GM13977 (cell line): ENCODE measurements around the gene LMO1.
A peak's percentile ranks its signal among the peaks of the same experiment; 100 is the strongest.

ENCODE experiments used
- DNase-seq: peaks from one replicate; pipeline ENCODE4 v3.0.0; 2012; ENCODE audit warnings: low spot score
- CTCF ChIP-seq: IDR thresholded peaks from 2 replicates; pipeline ENCODE4 v1.5.1; 2012; ENCODE audit warnings: mild to moderate bottlenecking, control low read depth; ENCODE audit not compliant: insufficient read depth; ENCODE audit errors: extremely low read depth, missing control alignments
- in situ Hi-C: fragments of 300-500 bp; cut with MboI; formaldehyde crosslinking; loops from one replicate; pipeline ENCODE4 v1.12.0; 2022; ENCODE audit warnings: low sequenced_read_pairs, low pct_unique_long_range_greater_than_20kb, mixed read lengths, inconsistent platforms; ENCODE audit not compliant: unreplicated experiment

LMO1 gene

GRCh38 chr11:8213376-8213775 lies 50.3 kb downstream of the LMO1 start:
- TF ChIP-seq CTCF, result no peak
- in situ Hi-C loops, result no loop called here
- DNase-seq, result no peak

- TF ChIP-seq CTCF, result peak; percentile 76
- DNase-seq, result no peak
- in situ Hi-C loops, result no loop called here
Measured at GRCh38 chr11:8209208-8209807, 54.4 kb downstream of the LMO1 start.

GRCh38 chr11:8207080-8208000 lies 56.3 kb downstream of the LMO1 start:
- no peak for TF ChIP-seq CTCF
- in situ Hi-C loops, result no loop called here
- DNase-seq, result no peak

GRCh38 chr11:8206251-8207079 lies 57.2 kb downstream of the LMO1 start:
- TF ChIP-seq CTCF, result no peak
- in situ Hi-C loops, result no loop called here
- no peak for DNase-seq

GRCh38 chr11:8205566-8205965 lies 58.1 kb downstream of the LMO1 start:
- TF ChIP-seq CTCF, result no peak
- DNase-seq, result no peak
- in situ Hi-C loops, result no loop called here

GRCh38 chr11:8204596-8204995 lies 59.1 kb downstream of the LMO1 start:
- no peak for TF ChIP-seq CTCF
- in situ Hi-C loops, result no loop called here
- DNase-seq, result no peak
